K562 (cell line): ENCODE measurements around the gene SLC2A14. TPM values are rescaled to one million over a fixed set of nuclear protein-coding genes. Genes with fewer than 3 reads are reported as not detected.

ENCODE experiments used
- ATAC-seq: fragments of 200-7000 bp; cut with Tn5 transposase; 3 replicates; pipeline ENCODE4 v1.9.1; 2020; ENCODE audit warnings: moderate library complexity
- BruUV-seq: library from RNA; stranded (reverse); fragments of 400-500 nt; replicated peaks from 2 replicates; lab custom pipeline; 2021; lab: Mats Ljungman, UMichigan
- CTCF ChIA-PET: fragments of 300-600 bp; formaldehyde crosslinking; extraction: SDS; loops from one replicate; lab custom pipeline; 2021; ENCODE audit warnings: low intra/inter-chr PET ratio; lab: Yijun Ruan, JAX
- POLR2A ChIA-PET: fragments of 300-600, 350-650 bp; sonication (Branson Sonifier 250); formaldehyde crosslinking; extraction: SDS; loops from one replicate; lab custom pipeline; 2021; ENCODE audit warnings: antibody characterized with exemption, inconsistent platforms; lab: Yijun Ruan, JAX
- DNase-seq, 4 experiments: peaks; one replicate each; pipeline versions ENCODE4 v3.0.0 to v3.0.0-alpha.2; 2011 to 2018; ENCODE audit warnings: low spot score in 3 of 4, mixed read lengths in 3 of 4; ENCODE audit errors: extremely low read depth in 1 of 4
- FAIRE-seq: peaks from 2 replicates; lab custom pipeline; 2011; peaks lifted over from hg19 to GRCh38; lab: Jason Lieb, UNC
- H2AFZ ChIP-seq: 2 replicates; pipeline ENCODE4 v1.6.0; 2011; ENCODE audit warnings: low read depth, low read length, control low read depth, inconsistent platforms
- H3K27ac ChIP-seq: fragments of 200-600 bp; 3 replicates; pipeline ENCODE4 v1.8.0; 2011; ENCODE audit warnings: low read depth, mild to moderate bottlenecking, control low read depth, inconsistent platforms, low read length, moderate library complexity, mixed read lengths; ENCODE audit errors: extremely low read depth
- H3K27me3 ChIP-seq, 2 experiments: fragments of 300-600 bp in 1 of 2; 2 replicates in 1 of 2; 3 replicates in 1 of 2; pipeline versions ENCODE4 v1.6.0 to v1.8.0; 2011; ENCODE audit warnings: inconsistent platforms in 2 of 2, low read length in 2 of 2, mild to moderate bottlenecking in 1 of 2, mixed read lengths in 1 of 2, moderate library complexity in 1 of 2; ENCODE audit not compliant: control insufficient read depth in 2 of 2, insufficient read depth in 2 of 2
- H3K36me3 ChIP-seq: fragments of 300-600 bp; 3 replicates; pipeline ENCODE4 v1.8.0; 2011; ENCODE audit warnings: mild to moderate bottlenecking, low read length, inconsistent platforms; ENCODE audit not compliant: control insufficient read depth, insufficient read depth
- H3K4me1 ChIP-seq, 2 experiments: fragments of 200-600 bp in 1 of 2; replicated peaks in 1 of 2; 2 replicates in 1 of 2; 3 replicates in 1 of 2; pipeline versions ENCODE4 v1.5.1 to v1.8.0; 2011; ENCODE audit warnings: inconsistent platforms in 2 of 2, low read length in 2 of 2, mild to moderate bottlenecking in 1 of 2, mixed read lengths in 1 of 2, moderate library complexity in 1 of 2; ENCODE audit not compliant: control insufficient read depth in 2 of 2, insufficient read depth in 2 of 2
- H3K4me2 ChIP-seq: 2 replicates; pipeline ENCODE4 v1.6.1; 2011; ENCODE audit warnings: low read length, control low read depth, inconsistent platforms, mixed read lengths; ENCODE audit not compliant: insufficient read depth
- H3K4me3 ChIP-seq: fragments of 200-600 bp; sonication (generic), shearing (Covaris generic); 2 replicates; pipeline ENCODE4 v1.5.1; 2016; ENCODE audit warnings: control low read depth, inconsistent platforms
- H3K79me2 ChIP-seq: fragments of 200-600 bp; 3 replicates; pipeline ENCODE4 v1.8.0; 2011; ENCODE audit warnings: low read length, inconsistent platforms; ENCODE audit not compliant: control insufficient read depth, insufficient read depth
- H3K9ac ChIP-seq, 2 experiments: 2 replicates each; pipeline versions ENCODE4 v1.6.0 to v1.6.1; 2011; ENCODE audit warnings: low read depth in 2 of 2, low read length in 2 of 2, control low read depth in 1 of 2, inconsistent platforms in 1 of 2, mild to moderate bottlenecking in 1 of 2, mixed read lengths in 1 of 2; ENCODE audit not compliant: insufficient read depth in 1 of 2
- H3K9me1 ChIP-seq: one replicate; pipeline ENCODE4 v1.6.0; 2011; ENCODE audit warnings: inconsistent platforms, mild to moderate bottlenecking, low read length, moderate library complexity; ENCODE audit not compliant: control insufficient read depth, insufficient read depth
- H3K9me3 ChIP-seq: replicated peaks from 2 replicates; pipeline ENCODE4 v1.5.1; 2011; ENCODE audit warnings: low read depth, low read length, inconsistent platforms; ENCODE audit not compliant: control insufficient read depth, insufficient read depth
- H4K20me1 ChIP-seq: replicated peaks from 2 replicates; pipeline ENCODE4 v1.6.1; 2011; ENCODE audit warnings: low read length, inconsistent platforms, mixed read lengths; ENCODE audit not compliant: control insufficient read depth, insufficient read depth
- CEBPB ChIP-seq: fragments of 450-650 bp; IDR thresholded peaks from 2 replicates; pipeline ENCODE4 v1.6.1; 2016; ENCODE audit warnings: missing genetic modification characterization, missing compliant biosample characterization
- CEBPG ChIP-seq, 3 experiments: fragments of 200-800 bp in 1 of 3; sonication (Bioruptor generic) in 1 of 3; sonication (generic) in 1 of 3; formaldehyde crosslinking in 1 of 3; IDR thresholded peaks in 2 of 3; conservative IDR thresholded peaks in 1 of 3; 2 replicates each; pipeline versions ENCODE4 v1.6.1 to v1.8.0; 2016 to 2022; ENCODE audit warnings: missing compliant biosample characterization in 2 of 3, missing genetic modification characterization in 2 of 3, mild to moderate bottlenecking in 1 of 3, missing genetic modification reagents in 1 of 3
- CUX1 ChIP-seq: fragments of 200-800 bp; sonication (Bioruptor generic); IDR thresholded peaks from 2 replicates; pipeline ENCODE4 v1.6.1; 2016; ENCODE audit warnings: missing genetic modification characterization, missing compliant biosample characterization
- ESRRA ChIP-seq: fragments of 450-650 bp; IDR thresholded peaks from 2 replicates; pipeline ENCODE4 v1.6.1; 2014; ENCODE audit warnings: low read depth, mild to moderate bottlenecking, moderate library complexity, borderline replicate concordance
- GTF2E2 ChIP-seq: fragments of 200-800 bp; sonication (Bioruptor generic); IDR thresholded peaks from 2 replicates; pipeline ENCODE4 v1.6.1; 2016; ENCODE audit warnings: missing genetic modification characterization, missing compliant biosample characterization
- MYNN ChIP-seq, 2 experiments: sonication (generic); formaldehyde crosslinking in 1 of 2; IDR thresholded peaks; 2 replicates each; pipeline versions ENCODE4 v1.5.0 to v1.6.1; 2016 to 2020; ENCODE audit warnings: antibody characterized with exemption in 1 of 2, missing genetic modification reagents in 1 of 2
- NONO ChIP-seq, 2 experiments: fragments of 200-400 bp in 1 of 2; fragments of 450-650 bp in 1 of 2; formaldehyde crosslinking in 1 of 2; IDR thresholded peaks; 2 replicates each; pipeline ENCODE4 v1.6.1; 2017; ENCODE audit warnings: low read depth in 2 of 2, mild to moderate bottlenecking in 2 of 2, moderate library complexity in 2 of 2, low read length in 1 of 2
- PCBP2 ChIP-seq: fragments of 200-400 bp; formaldehyde crosslinking; IDR thresholded peaks from 2 replicates; pipeline ENCODE4 v1.6.1; 2018; ENCODE audit warnings: low read length, low read depth, mild to moderate bottlenecking, moderate library complexity; ENCODE audit not compliant: poor library complexity, severe bottlenecking
- RAD21 ChIP-seq, 2 experiments: fragments of 250-450 bp in 1 of 2; fragments of 450-650 bp in 1 of 2; sonication (Bioruptor Pico) in 1 of 2; formaldehyde crosslinking in 1 of 2; IDR thresholded peaks in 1 of 2; conservative IDR thresholded peaks in 1 of 2; 2 replicates each; pipeline versions ENCODE4 v1.4.0 to v1.8.0; 2020 to 2022; ENCODE audit warnings: mild to moderate bottlenecking in 2 of 2, moderate library complexity in 1 of 2
- U2AF2 ChIP-seq: fragments of 200-400 bp; formaldehyde crosslinking; optimal IDR thresholded peaks from 2 replicates; pipeline ENCODE3; 2017; ENCODE audit warnings: low read depth, mild to moderate bottlenecking, low read length
- ZNF239 ChIP-seq: fragments of 250-450 bp; sonication (Bioruptor Pico); IDR thresholded peaks from 2 replicates; pipeline ENCODE4 v1.4.0; 2020; ENCODE audit warnings: mild to moderate bottlenecking
- WGBS: fragments of 100-300 bp; shearing (Covaris generic); methylation state at CpG from one replicate; pipeline ENCODE4 v1.1.6; 2016; ENCODE audit warnings: low coverage, mixed read lengths; ENCODE audit not compliant: insufficient coverage; ENCODE audit errors: missing lambda C conversion rate; 5-methylcytosine and 5-hydroxymethylcytosine counted together
- in situ Hi-C: fragments of 300-500 bp; cut with MboI; formaldehyde crosslinking; loops from 4 replicates; pipeline ENCODE4 v1.15.0; 2018; ENCODE audit warnings: inconsistent platforms, mixed read lengths
- intact Hi-C: fragments of 100-400 bp; cut with micrococcal nuclease; formaldehyde crosslinking; loops from 2 replicates; pipeline ENCODE4 v1.14.2; 2022
- polyA plus RNA-seq, 8 experiments: library from polyadenylated mRNA; depleted of rRNA in 4 of 8; stranded (reverse) in 5 of 8; unstranded in 3 of 8; fragments of >200 nt; fragmentation: Nextera tagmentation in 2 of 8; fragmentation: Illumina TruSeq in 1 of 8; extraction: Ambion mirVana in 2 of 8; extraction: Trizol in 1 of 8; gene quantifications; 2 replicates each; pipeline versions ENCODE4 v1.2.1 to v1.2.3, GENCODE V29; 2011 to 2014; ENCODE audit warnings: inconsistent platforms in 1 of 8, missing spikeins in 1 of 8
- total RNA-seq, 7 experiments: library from RNA; depleted of rRNA in 6 of 7; stranded (reverse); fragments of >200 nt in 6 of 7; fragmentation: Illumina TruSeq in 2 of 7; extraction: Trizol in 2 of 7; gene quantifications; 2 replicates each; pipeline versions ENCODE4 v1.2.1 to v1.2.3, GENCODE V29; 2011 to 2021; ENCODE audit warnings: low replicate concordance in 1 of 7
- TF ChIP-seq, protein P1 (sequence below): fragments of 450-650 bp; formaldehyde crosslinking; IDR thresholded peaks from 2 replicates; pipeline ENCODE4 v1.4.0; 2022; ENCODE audit warnings: mild to moderate bottlenecking, moderate library complexity
- TF ChIP-seq, protein P2 (sequence below), 2 experiments: fragments of 450-650 bp in 1 of 2; sonication (generic) in 1 of 2; formaldehyde crosslinking in 1 of 2; IDR thresholded peaks in 1 of 2; conservative IDR thresholded peaks in 1 of 2; 2 replicates each; pipeline versions ENCODE4 v1.6.1 to v1.8.1; 2016 to 2023; ENCODE audit warnings: mild to moderate bottlenecking in 2 of 2, moderate library complexity in 2 of 2, inconsistent platforms in 1 of 2, missing genetic modification reagents in 1 of 2

SLC2A14 gene
- total and polyA plus RNA-seq, 9 of the 15 experiments (the other 6 are each of a cell fraction or from before 2014, with no cell fraction given), result 0.13 to 8.9 (median 4.8) TPM; not detected in 1

- H3K4me1 ChIP-seq, result peaks cover 4 to 6% of the 10 kb centered on the region in 2 experiments; a peak in 4 of 5 replicates
- no TSS peak for BruUV-seq
- H3K27ac ChIP-seq, result no peak overlapping the region
- H4K20me1 ChIP-seq, result no peaks in the 10 kb centered on the region
- intact Hi-C loops, result loop anchor here (10.0 kb wide), 1 partner anchor 66 kb away; the partner anchor contains the start of gene SLC2A3
- no peak overlapping the region for H2AFZ ChIP-seq
- in situ Hi-C loops, result no loop called here
- no peaks in the 10 kb centered on the region for H3K79me2 ChIP-seq
- DNase-seq (no peak), FAIRE-seq (no peak), ATAC-seq (no peak)
- H3K9me1 ChIP-seq, result no peaks in the 10 kb centered on the region
- H3K4me2 ChIP-seq, result no peak overlapping the region
- no peak overlapping the region for H3K4me3 ChIP-seq
- ChIA-PET POLR2A (no interaction called here), CTCF (no interaction called here)
- 41% methylated on average over 4 of the region's 4 CpGs for whole genome bisulfite sequencing
- H3K9ac ChIP-seq, result no peak overlapping the region
- H3K27me3 ChIP-seq, result no peaks in the 10 kb centered on the region; a peak in 1 of 5 replicates
- H3K9me3 ChIP-seq, result no peaks in the 10 kb centered on the region
- H3K36me3 ChIP-seq, result no peaks in the 10 kb centered on the region
- TF ChIP-seq NONO (IDR thresholded peaks at IDR 0.05; ENCODE audit: low read depth in 2 of 2, low read length in 1 of 2) (no peak), CEBPB (tag) (peak; percentile 45), CUX1 (no peak), U2AF2 (no peak), GTF2E2 (tag) (no peak), ZNF239 (CRISPR knock-in tag) (no peak), PCBP2 (no peak), RAD21 (CRISPR knock-in tag; conservative IDR thresholded peaks at IDR 0.05 in 1 of 2, IDR thresholded peaks at IDR 0.05 in 1 of 2) (no peak), ESRRA (peak; percentile 48; the same call in 1 of the 2 replicates), CEBPG (CRISPR knock-in tag; IDR thresholded peaks at IDR 0.05) (no peak), CEBPG (tag; conservative IDR thresholded peaks at IDR 0.05 in 1 of 2, IDR thresholded peaks at IDR 0.05 in 1 of 2) (peak in 1 of 2 experiments; percentile 70; a peak in 2 of 4 replicates), MYNN (IDR thresholded peaks at IDR 0.05) (no peak), MYNN (CRISPR knock-in tag; IDR thresholded peaks at IDR 0.05) (no peak)
- TF ChIP-seq, protein P1, sequence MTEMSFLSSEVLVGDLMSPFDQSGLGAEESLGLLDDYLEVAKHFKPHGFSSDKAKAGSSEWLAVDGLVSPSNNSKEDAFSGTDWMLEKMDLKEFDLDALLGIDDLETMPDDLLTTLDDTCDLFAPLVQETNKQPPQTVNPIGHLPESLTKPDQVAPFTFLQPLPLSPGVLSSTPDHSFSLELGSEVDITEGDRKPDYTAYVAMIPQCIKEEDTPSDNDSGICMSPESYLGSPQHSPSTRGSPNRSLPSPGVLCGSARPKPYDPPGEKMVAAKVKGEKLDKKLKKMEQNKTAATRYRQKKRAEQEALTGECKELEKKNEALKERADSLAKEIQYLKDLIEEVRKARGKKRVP (CRISPR knock-in tag), result no peak
- TF ChIP-seq, protein P2, sequence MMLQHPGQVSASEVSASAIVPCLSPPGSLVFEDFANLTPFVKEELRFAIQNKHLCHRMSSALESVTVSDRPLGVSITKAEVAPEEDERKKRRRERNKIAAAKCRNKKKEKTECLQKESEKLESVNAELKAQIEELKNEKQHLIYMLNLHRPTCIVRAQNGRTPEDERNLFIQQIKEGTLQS (IDR thresholded peaks at IDR 0.05), result peak; percentile 21; the same call in 1 of the 2 replicates
- TF ChIP-seq, protein P2 (CRISPR knock-in tag; conservative IDR thresholded peaks at IDR 0.05), result no peak
Observed at GRCh38 chr12:7869137-7869536, 3.6 kb downstream of the SLC2A14 start.
